Astrocyte of the spinal cord (primary cell): ENCODE measurements around the gene PHC2.
A peak's percentile ranks its signal among the peaks of the same experiment; 100 is the strongest.

ENCODE experiments used
- DNase-seq: peaks from one replicate; pipeline ENCODE4 v3.0.0; 2011; ENCODE audit warnings: low read depth, low spot score
- H3K4me3 ChIP-seq: 2 replicates; pipeline ENCODE4 v1.5.1; 2011; ENCODE audit warnings: low read depth, mild to moderate bottlenecking, low read length, moderate library complexity
- CTCF ChIP-seq: IDR thresholded peaks from 2 replicates; pipeline ENCODE4 v1.5.1; 2012; ENCODE audit warnings: low read depth, mild to moderate bottlenecking, low read length, inconsistent platforms
- in situ Hi-C: cut with HindIII; loops from 2 replicates; pipeline ENCODE4 v1.10.0; 2017; ENCODE audit warnings: low sequenced_read_pairs

Gene PHC2

GRCh38 chr1:33442141-33442540 lies 11.2 kb upstream of the PHC2 start:
- in situ Hi-C loops, result no loop called here
- TF ChIP-seq CTCF, result no peak
- DNase-seq, result no peak
- no peak overlapping the region for H3K4me3 ChIP-seq

- DNase-seq, result no peak
- no peak overlapping the region for H3K4me3 ChIP-seq
- no peak for TF ChIP-seq CTCF
- in situ Hi-C loops, result no loop called here
These were observed 10.3 kb upstream of the PHC2 start for GRCh38 chr1:33441088-33441745.

GRCh38 chr1:33439662-33440061 lies 8.8 kb upstream of the PHC2 start:
- no peak overlapping the region for H3K4me3 ChIP-seq
- no peak for TF ChIP-seq CTCF
- no peak for DNase-seq
- in situ Hi-C loops, result no loop called here

- no peak for TF ChIP-seq CTCF
- no peak for DNase-seq
- in situ Hi-C loops, result no loop called here
- no peak overlapping the region for H3K4me3 ChIP-seq
These were observed 7.7 kb upstream of the PHC2 start for GRCh38 chr1:33438364-33439160.

- no peak for DNase-seq
- no peak for TF ChIP-seq CTCF
- in situ Hi-C loops, result no loop called here
- H3K4me3 ChIP-seq, result no peak overlapping the region
These were observed 5.8 kb upstream of the PHC2 start for GRCh38 chr1:33436557-33437285.

GRCh38 chr1:33435096-33435820 lies 4.4 kb upstream of the PHC2 start:
- in situ Hi-C loops, result no loop called here
- H3K4me3 ChIP-seq, result no peak overlapping the region
- TF ChIP-seq CTCF, result no peak
- peak; percentile 84 for DNase-seq
